Mesendoderm (in vitro differentiated cells): Measurements from ENCODE around the gene EEF2.

Experiments used
- DNase-seq: peaks from one replicate; pipeline ENCODE4 v3.0.0; 2013
- H2AK5ac ChIP-seq: 2 replicates; pipeline ENCODE4 v1.6.1; 2013; ENCODE audit warnings: low read length, inconsistent platforms
- H2BK120ac ChIP-seq: 2 replicates; pipeline ENCODE4 v1.6.1; 2013; ENCODE audit warnings: low read depth, mild to moderate bottlenecking, low read length, moderate library complexity, mixed read lengths
- H2BK15ac ChIP-seq: replicated peaks from 2 replicates; pipeline ENCODE4 v1.6.1; 2013; ENCODE audit warnings: low read depth, mild to moderate bottlenecking, moderate library complexity
- H2BK5ac ChIP-seq: 2 replicates; pipeline ENCODE4 v1.6.1; 2013; ENCODE audit warnings: low read length, inconsistent platforms
- H3K18ac ChIP-seq: 2 replicates; pipeline ENCODE4 v1.6.1; 2013; ENCODE audit warnings: mild to moderate bottlenecking, low read length, mixed read lengths
- H3K23ac ChIP-seq: one replicate; pipeline ENCODE4 v1.6.1; 2013; ENCODE audit warnings: low read length
- H3K27ac ChIP-seq: 2 replicates; pipeline ENCODE4 v1.5.1; 2013; ENCODE audit warnings: low read depth, mild to moderate bottlenecking, inconsistent platforms, low read length, moderate library complexity
- H3K27me3 ChIP-seq: 2 replicates; pipeline ENCODE4 v1.6.1; 2013; ENCODE audit warnings: low read length, control low read depth, mild to moderate bottlenecking, inconsistent platforms; ENCODE audit not compliant: insufficient read depth, poor library complexity
- H3K36me3 ChIP-seq: 2 replicates; pipeline ENCODE4 v1.6.1; 2013; ENCODE audit warnings: low read length, inconsistent platforms; ENCODE audit not compliant: control insufficient read depth, insufficient read depth
- H3K4ac ChIP-seq: one replicate; pipeline ENCODE4 v1.6.1; 2013; ENCODE audit warnings: low read depth, mild to moderate bottlenecking, low read length, moderate library complexity
- H3K4me1 ChIP-seq: 2 replicates; pipeline ENCODE4 v1.6.1; 2013; ENCODE audit warnings: low read depth, low read length, inconsistent platforms; ENCODE audit not compliant: control insufficient read depth
- H3K4me2 ChIP-seq: 2 replicates; pipeline ENCODE4 v1.6.1; 2013; ENCODE audit warnings: low read length
- H3K4me3 ChIP-seq: 2 replicates; pipeline ENCODE4 v1.5.1; 2013; ENCODE audit warnings: mild to moderate bottlenecking, low read length
- H3K56ac ChIP-seq: one replicate; pipeline ENCODE4 v1.6.1; 2013; ENCODE audit warnings: low read length
- H3K79me1 ChIP-seq: 2 replicates; pipeline ENCODE4 v1.6.1; 2013; ENCODE audit warnings: low read length, inconsistent platforms
- H3K79me2 ChIP-seq: 2 replicates; pipeline ENCODE4 v1.6.1; 2013; ENCODE audit warnings: mild to moderate bottlenecking, low read length; ENCODE audit not compliant: control insufficient read depth, insufficient read depth
- H3K9ac ChIP-seq: 2 replicates; pipeline ENCODE4 v1.6.1; 2013; ENCODE audit warnings: low read length, inconsistent platforms
- H4K5ac ChIP-seq: one replicate; pipeline ENCODE4 v1.6.1; 2013; ENCODE audit warnings: low read length
- H4K8ac ChIP-seq: one replicate; pipeline ENCODE4 v1.6.1; 2013; ENCODE audit warnings: low read depth, mild to moderate bottlenecking, control low read depth, low read length, moderate library complexity
- WGBS: extraction: QIAGEN DNeasy Blood & Tissue Kit; methylation state at CpG from one replicate; pipeline ENCODE4 v1.1.7; 2013; ENCODE audit warnings: low lambda C conversion rate, missing lambda C conversion rate; ENCODE audit not compliant: insufficient coverage; ENCODE audit errors: extremely low coverage; 5-methylcytosine and 5-hydroxymethylcytosine counted together

Gene EEF2

DNA sequence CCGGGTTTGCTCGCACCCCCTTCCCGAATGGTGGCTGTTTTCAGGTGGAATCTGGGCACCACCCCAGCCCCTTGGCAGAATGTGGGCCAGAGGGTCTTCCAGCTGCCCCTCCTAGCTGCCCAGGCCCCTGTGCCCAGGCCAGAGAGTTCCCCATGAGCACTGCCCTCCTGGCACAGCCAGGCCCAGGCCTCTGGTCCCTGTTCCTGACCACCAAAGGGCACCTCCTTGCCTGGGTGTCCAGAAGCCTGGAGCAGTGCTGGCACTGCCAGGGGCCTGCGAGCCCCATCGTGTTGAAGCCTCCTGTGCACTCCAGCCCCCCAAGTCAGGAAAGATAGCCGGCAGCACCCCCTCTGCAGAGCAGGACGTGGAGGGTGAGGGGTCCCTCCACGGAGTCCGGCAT, 45.7 kb upstream of the EEF2 start:
- H3K9ac ChIP-seq: no peak overlapping the region
- H3K56ac ChIP-seq: no peak overlapping the region
- no peak overlapping the region for H3K4me2 ChIP-seq
- peaks cover 9% of the 10 kb centered on the region for H3K36me3 ChIP-seq
- no peak overlapping the region for H4K5ac ChIP-seq
- no peak overlapping the region for H3K27ac ChIP-seq
- H2BK15ac ChIP-seq: no peak overlapping the region
- H3K27me3 ChIP-seq: no peaks in the 10 kb centered on the region
- no peaks in the 10 kb centered on the region for H3K79me1 ChIP-seq
- no peaks in the 10 kb centered on the region for H3K79me2 ChIP-seq
- no peak overlapping the region for H3K23ac ChIP-seq
- H3K4ac ChIP-seq: no peak overlapping the region
- H2AK5ac ChIP-seq: no peak overlapping the region
- H2BK120ac ChIP-seq: no peak overlapping the region
- no peak overlapping the region for H3K18ac ChIP-seq
- no peak overlapping the region for H3K4me3 ChIP-seq
- WGBS: no CpG with 5 or more reads among the region's 9 CpGs
- H4K8ac ChIP-seq: no peak overlapping the region
- H2BK5ac ChIP-seq: no peak overlapping the region
- no peak for DNase-seq
- no peaks in the 10 kb centered on the region for H3K4me1 ChIP-seq

DNA sequence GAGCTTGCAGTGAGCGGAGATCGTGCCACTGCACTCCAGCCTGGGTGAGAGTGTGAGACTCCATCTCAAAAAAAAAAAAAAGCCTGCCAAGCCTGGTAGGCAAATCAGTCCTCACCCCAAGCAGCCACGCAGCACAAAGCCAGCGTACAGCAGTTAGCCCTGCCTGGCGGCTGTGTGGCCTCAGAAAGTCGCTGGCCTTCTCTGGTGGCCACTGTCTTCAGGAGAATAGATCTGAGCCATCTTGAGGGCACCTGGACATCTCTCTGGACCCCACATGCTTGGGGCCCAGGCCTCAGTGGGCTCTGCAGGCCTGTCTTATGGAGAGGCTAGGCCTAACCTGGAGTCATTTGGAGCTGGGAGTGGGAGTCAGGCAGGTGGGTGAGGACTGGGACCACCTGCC, 45.3 kb upstream of the EEF2 start:
- no peak overlapping the region for H3K56ac ChIP-seq
- peaks cover 5% of the 10 kb centered on the region for H3K36me3 ChIP-seq
- H3K79me2 ChIP-seq: no peaks in the 10 kb centered on the region
- no peak overlapping the region for H3K4me3 ChIP-seq
- no peak overlapping the region for H2BK5ac ChIP-seq
- H3K9ac ChIP-seq: no peak overlapping the region
- no peak overlapping the region for H3K4ac ChIP-seq
- H3K4me2 ChIP-seq: no peak overlapping the region
- DNase-seq: no peak
- no peak overlapping the region for H3K27ac ChIP-seq
- H3K27me3 ChIP-seq: no peaks in the 10 kb centered on the region
- H3K23ac ChIP-seq: no peak overlapping the region
- WGBS: no CpG with 5 or more reads among the region's 6 CpGs
- H3K18ac ChIP-seq: no peak overlapping the region
- no peak overlapping the region for H2BK120ac ChIP-seq
- H2BK15ac ChIP-seq: no peak overlapping the region
- H4K5ac ChIP-seq: no peak overlapping the region
- H3K4me1 ChIP-seq: no peaks in the 10 kb centered on the region
- no peak overlapping the region for H2AK5ac ChIP-seq
- no peaks in the 10 kb centered on the region for H3K79me1 ChIP-seq
- H4K8ac ChIP-seq: no peak overlapping the region

DNA sequence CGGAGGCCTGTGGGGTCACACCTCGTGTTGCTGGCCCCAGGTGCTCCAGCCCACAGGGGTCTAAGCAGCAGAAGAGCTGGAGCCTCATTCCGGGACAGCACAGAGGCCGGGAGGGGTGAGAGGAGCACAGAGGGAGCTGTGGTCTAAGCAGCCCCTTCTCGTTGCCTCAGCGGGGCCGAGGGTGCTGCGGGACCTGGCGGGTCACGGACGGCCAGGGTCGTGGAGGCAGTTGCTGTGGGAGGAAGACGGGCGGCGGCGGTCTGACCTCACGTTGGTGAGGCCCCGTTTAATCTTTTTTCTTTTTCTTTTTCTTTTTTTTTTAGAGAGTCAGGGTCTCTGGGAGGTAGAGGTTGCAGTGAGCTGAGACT, 44.0 kb upstream of the EEF2 start:
- H2BK15ac ChIP-seq: no peak overlapping the region
- no peak overlapping the region for H3K4me3 ChIP-seq
- H2AK5ac ChIP-seq: no peak overlapping the region
- H2BK120ac ChIP-seq: no peak overlapping the region
- H3K4me2 ChIP-seq: no peak overlapping the region
- no peaks in the 10 kb centered on the region for H3K27me3 ChIP-seq
- H2BK5ac ChIP-seq: no peak overlapping the region
- no peak for DNase-seq
- H3K36me3 ChIP-seq: peaks cover 4% of the 10 kb centered on the region
- WGBS: no CpG with 5 or more reads among the region's 18 CpGs
- H4K8ac ChIP-seq: no peak overlapping the region
- H3K27ac ChIP-seq: no peak overlapping the region
- no peak overlapping the region for H3K4ac ChIP-seq
- no peak overlapping the region for H3K56ac ChIP-seq
- no peak overlapping the region for H3K23ac ChIP-seq
- H3K4me1 ChIP-seq: no peaks in the 10 kb centered on the region
- H3K9ac ChIP-seq: no peak overlapping the region
- no peak overlapping the region for H4K5ac ChIP-seq
- H3K79me2 ChIP-seq: no peaks in the 10 kb centered on the region
- H3K18ac ChIP-seq: no peak overlapping the region
- H3K79me1 ChIP-seq: no peaks in the 10 kb centered on the region

DNA sequence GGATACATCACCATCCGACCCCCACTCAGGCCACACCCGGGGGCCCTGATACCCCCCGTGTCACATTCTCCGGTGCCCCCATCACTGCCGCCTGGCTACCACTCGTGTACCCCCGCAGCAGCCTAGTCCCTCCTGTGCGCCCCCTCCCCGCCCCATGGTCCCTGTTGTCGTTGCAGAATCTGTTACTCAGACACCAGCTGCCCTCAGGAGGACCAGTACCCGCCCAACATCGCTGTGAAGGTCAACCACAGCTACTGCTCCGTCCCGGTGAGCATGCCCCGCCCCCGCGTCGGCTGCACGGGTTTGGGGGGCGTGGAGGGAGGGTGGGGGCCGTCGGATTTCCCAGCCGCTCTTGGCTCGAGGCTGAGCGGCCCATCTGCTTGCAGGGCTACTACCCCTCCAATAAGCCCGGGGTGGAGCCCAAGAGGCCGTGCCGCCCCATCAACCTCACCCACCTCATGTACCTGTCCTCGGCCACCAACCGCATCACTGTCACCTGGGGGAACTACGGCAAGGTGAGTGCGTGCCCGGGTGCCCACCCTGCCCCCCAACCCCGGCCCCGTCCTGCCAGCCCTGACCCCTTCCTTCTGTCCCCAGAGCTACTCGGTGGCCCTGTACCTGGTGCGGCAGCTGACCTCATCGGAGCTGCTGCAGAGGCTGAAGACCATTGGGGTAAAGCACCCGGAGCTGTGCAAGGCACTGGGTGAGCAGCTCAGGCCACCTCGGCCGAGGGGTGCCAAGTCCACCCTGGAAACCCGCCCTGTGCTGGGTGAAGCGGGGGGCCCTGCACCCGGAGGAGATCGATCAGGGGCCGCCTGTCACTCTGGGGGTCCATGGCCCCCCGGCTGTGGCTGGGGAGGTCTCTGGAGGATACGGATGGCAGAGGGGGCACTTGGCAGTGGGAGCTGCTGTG, 43.3 kb upstream of the EEF2 start:
- Histone ChIP-seq H3K4ac (no peak overlapping the region), H4K5ac (no peak overlapping the region), H3K56ac (no peak overlapping the region), H3K79me2 (no peaks in the 10 kb centered on the region), H3K4me3 (no peak overlapping the region), H3K4me2 (no peak overlapping the region), H3K27ac (no peak overlapping the region), H3K9ac (no peak overlapping the region), H4K8ac (no peak overlapping the region), H3K18ac (no peak overlapping the region), H2BK5ac (no peak overlapping the region), H3K36me3 (peaks cover 2% of the 10 kb centered on the region), H3K23ac (no peak overlapping the region), H3K27me3 (no peaks in the 10 kb centered on the region), H2BK120ac (no peak overlapping the region), H3K4me1 (no peaks in the 10 kb centered on the region), H3K79me1 (no peaks in the 10 kb centered on the region), H2BK15ac (no peak overlapping the region), H2AK5ac (no peak overlapping the region)
- no peak for DNase-seq
- WGBS: no CpG with 5 or more reads among the region's 48 CpGs

DNA sequence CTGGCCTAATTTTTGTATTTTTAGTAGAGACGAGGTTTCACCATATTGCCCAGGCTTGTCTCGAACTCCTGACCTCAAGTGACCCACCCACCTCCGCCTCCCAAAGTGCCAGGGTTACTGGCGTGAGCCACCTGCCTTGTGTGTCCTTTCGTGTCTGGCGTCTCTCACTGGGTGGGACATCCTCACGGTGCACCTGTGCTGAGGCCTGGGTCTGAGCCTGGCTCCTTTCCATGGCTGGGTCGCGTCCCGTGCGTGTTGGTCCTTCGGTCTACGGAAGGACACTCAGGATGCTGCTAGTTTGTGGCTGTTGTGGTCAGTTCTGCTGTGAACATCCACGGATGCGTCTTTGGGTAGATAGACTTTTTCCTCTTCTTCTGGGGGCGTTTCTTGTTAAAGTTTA, 41.9 kb upstream of the EEF2 start:
- H3K27ac ChIP-seq: no peak overlapping the region
- WGBS: no CpG with 5 or more reads among the region's 16 CpGs
- H3K4ac ChIP-seq: no peak overlapping the region
- H2AK5ac ChIP-seq: no peak overlapping the region
- no peak overlapping the region for H2BK15ac ChIP-seq
- H3K79me2 ChIP-seq: no peaks in the 10 kb centered on the region
- no peak overlapping the region for H2BK5ac ChIP-seq
- no peak overlapping the region for H3K18ac ChIP-seq
- no peak overlapping the region for H3K56ac ChIP-seq
- H3K9ac ChIP-seq: no peak overlapping the region
- no peak overlapping the region for H3K4me2 ChIP-seq
- H4K5ac ChIP-seq: no peak overlapping the region
- H3K27me3 ChIP-seq: no peaks in the 10 kb centered on the region
- no peak overlapping the region for H4K8ac ChIP-seq
- H2BK120ac ChIP-seq: no peak overlapping the region
- no peak for DNase-seq
- no peak overlapping the region for H3K4me3 ChIP-seq
- H3K23ac ChIP-seq: no peak overlapping the region
- no peaks in the 10 kb centered on the region for H3K36me3 ChIP-seq
- no peaks in the 10 kb centered on the region for H3K4me1 ChIP-seq
- H3K79me1 ChIP-seq: peaks cover 2% of the 10 kb centered on the region

DNA sequence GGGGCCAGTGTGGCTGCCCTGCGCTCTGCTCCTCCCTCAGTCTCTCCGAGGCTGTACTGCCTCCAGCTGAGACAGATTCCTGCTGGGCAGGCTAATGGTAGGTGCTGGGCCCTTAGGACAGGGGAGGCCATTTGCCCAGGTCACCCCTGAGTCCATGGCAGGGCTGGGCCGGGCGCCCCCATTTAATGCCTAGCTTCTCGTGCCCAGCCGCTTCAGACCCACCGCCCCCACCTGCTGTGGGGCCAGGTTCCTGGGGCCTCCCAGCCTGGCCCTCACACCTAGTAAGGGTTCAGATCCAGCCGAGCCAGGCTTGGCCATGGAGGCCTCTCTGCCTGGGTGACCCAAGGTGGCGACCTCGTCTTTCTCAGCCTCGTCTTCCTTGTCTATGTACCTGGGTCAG, 40.1 kb upstream of the EEF2 start:
- no peaks in the 10 kb centered on the region for H3K27me3 ChIP-seq
- no peaks in the 10 kb centered on the region for H3K36me3 ChIP-seq
- H3K18ac ChIP-seq: no peak overlapping the region
- no peak overlapping the region for H2BK5ac ChIP-seq
- no peak overlapping the region for H2BK15ac ChIP-seq
- H4K5ac ChIP-seq: no peak overlapping the region
- no peak overlapping the region for H3K23ac ChIP-seq
- no peaks in the 10 kb centered on the region for H3K4me1 ChIP-seq
- H3K4ac ChIP-seq: no peak overlapping the region
- no peak overlapping the region for H2BK120ac ChIP-seq
- no CpG with 5 or more reads among the region's 11 CpGs for WGBS
- no peak overlapping the region for H2AK5ac ChIP-seq
- no peak overlapping the region for H3K27ac ChIP-seq
- no peak overlapping the region for H3K56ac ChIP-seq
- no peak for DNase-seq
- H3K79me2 ChIP-seq: peaks cover 4% of the 10 kb centered on the region
- H3K9ac ChIP-seq: no peak overlapping the region
- H3K4me2 ChIP-seq: no peak overlapping the region
- no peak overlapping the region for H4K8ac ChIP-seq
- H3K79me1 ChIP-seq: peaks cover 4% of the 10 kb centered on the region
- no peak overlapping the region for H3K4me3 ChIP-seq
